GM19351 (cell line): ENCODE data around the gene ZNF526.
"Not testable (repeated sequence)": the region's sequence is repeated elsewhere in the genome, so short reads cannot be mapped to it uniquely, and the experiment has no call there.

Experiments
- ATAC-seq: cut with Tn5 transposase; IDR thresholded peaks from one replicate; pipeline ENCODE4 v1.9.1; 2021; ENCODE audit warnings: mild to moderate bottlenecking, moderate library complexity; ENCODE audit not compliant: unreplicated experiment

ZNF526 gene

GRCh38 chr19:42257842-42258241 lies 37.7 kb downstream of the ZNF526 start:
- ATAC-seq, result not testable (repeated sequence)

DNA sequence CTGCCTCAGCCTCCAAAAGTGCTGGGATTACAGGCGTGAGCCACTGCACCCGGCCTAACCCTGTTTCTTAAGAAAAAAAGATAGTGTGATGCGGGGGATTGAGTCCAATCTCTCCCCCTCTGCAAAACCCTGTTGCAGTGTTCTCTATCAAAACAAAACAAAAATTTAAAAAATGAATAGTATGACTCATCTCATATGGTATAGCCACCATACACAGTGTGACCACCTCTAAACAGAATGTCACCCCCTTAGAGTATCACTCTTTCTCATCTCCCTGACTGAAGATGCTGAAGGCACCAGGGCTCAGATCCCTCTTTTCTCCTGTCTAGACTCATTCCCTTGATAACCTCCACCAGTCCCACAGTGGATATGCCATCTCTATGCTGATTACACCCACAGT lies 41.7 kb downstream of the ZNF526 start:
- no peak for ATAC-seq

DNA sequence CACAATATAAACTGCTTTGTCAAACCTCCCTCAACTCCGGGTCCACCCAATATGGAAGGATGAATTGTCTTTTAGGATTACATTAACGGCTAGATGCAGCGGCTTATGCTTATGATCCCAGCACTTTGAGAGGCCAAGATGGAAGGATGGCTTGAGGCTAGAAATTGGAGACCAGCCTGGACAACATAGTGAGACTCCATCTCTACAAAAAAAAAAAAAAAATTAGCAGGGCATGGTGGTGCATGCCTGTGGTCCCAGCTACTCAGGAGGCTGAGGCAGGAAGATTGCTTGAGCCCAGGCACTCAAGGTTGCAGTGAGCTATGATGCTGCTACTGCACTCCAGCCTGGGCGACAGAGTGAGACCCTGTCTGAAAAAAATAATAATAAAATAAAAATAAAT lies 46.0 kb downstream of the ZNF526 start:
- ATAC-seq, result not testable (repeated sequence)

DNA sequence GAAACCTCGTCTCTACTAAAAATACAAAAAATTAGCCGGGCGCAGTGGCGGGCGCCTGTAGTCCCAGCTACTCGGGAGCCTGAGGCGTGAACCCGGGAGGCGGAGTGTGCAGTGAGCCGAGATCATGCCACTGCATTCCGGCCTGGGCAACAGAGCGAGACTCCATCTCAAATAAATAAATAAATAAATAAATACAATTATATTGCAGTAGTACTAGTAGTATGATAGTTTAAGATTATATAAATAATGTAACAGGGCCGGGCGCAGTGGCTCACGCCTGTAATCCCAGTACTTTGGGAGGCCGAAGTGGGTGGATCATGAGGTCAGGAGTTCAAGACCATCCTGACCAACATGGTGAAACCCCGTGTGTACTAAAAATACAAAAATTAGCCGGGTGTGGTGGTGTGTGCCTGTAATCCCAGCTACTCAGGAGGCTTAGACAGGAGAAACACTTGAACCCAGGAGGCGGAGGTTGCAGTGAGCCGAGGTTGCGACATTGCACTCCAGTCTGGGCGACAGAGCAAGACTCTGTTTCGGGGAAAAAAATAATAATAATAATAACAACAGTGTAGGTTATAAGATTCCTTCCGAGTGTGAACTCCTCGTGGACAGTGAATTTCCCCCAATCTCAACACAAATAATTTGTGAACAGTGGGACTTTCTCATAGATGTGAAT lies 47.0 kb downstream of the ZNF526 start:
- not testable (repeated sequence) for ATAC-seq

DNA sequence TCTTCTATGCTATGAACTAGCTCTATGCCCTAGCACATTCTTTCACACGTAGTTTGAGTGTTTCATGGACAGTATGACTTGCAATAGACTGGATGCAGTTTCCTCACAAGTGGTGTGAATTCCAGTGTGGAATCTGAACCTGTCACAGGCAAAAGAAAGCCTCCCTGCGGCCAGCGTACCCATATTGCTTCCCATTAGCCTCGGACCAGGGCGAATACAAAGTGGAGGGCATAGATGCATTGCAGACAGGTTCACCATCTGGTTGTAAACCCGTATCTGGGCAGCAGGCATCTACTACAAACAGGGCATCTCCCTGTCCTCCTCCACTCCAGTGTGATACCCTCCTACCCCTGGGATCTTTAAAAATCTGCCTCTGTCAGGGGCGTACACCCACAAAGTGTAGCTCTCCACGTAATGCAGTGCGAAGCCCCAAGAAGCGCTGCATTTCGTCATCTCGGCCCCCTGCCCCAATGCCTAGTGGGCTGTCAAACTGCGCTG lies 47.6 kb downstream of the ZNF526 start:
- ATAC-seq, result no peak

- ATAC-seq, result peak; percentile 49
Observed at GRCh38 chr19:42268142-42268703, 48.1 kb downstream of the ZNF526 start.

GRCh38 chr19:42268704-42269477 lies 48.8 kb downstream of the ZNF526 start, which contains the start of gene CIC:
TSS of gene CIC (plus strand) at chr19:42269252. CDS start at chr19:42271784, 2,532 bp downstream.
- peak; percentile 78 for ATAC-seq

DNA sequence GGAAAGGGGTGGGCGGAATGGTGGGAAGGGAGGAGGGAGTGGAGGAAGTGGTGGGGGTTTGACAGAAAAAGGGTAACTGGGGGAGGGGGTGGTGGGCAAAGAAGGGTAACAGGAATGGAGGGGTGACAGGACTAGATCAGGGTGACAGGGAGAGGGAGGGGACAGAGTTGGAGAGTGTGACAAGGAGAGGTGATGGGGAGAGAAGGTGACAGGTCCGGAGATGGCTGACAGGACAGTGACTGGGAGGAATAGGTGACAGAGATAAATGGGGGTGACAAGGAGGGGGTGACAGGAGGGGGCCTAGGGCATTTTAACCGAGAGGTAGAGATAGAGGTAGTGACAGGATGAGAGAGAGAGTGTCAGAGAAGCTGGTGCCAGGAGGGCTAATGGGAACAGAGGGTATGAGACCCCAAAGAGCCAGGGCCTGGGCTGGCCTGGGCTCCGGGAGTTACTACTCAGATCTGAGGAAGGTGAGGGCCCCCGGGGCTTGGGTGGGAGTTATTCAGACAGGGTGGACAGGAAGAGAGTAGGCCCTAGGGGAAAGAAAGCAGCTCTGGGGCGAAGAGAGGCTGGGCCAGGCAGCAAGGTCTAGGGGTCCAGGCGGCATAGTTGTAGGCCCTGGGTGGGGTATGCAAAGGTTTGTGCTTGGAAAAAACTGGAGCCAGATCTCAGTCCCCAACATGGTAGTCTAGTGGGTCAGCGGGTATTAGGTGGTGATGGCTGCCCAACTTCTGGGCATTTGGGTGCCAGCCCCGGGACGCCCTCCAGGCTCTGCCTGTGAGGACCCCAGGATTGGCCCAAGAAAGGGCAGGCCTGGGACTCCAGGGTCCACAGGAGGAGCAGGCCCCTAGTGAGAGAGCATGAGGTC lies 49.6 kb downstream of the ZNF526 start:
- no peak for ATAC-seq

DNA sequence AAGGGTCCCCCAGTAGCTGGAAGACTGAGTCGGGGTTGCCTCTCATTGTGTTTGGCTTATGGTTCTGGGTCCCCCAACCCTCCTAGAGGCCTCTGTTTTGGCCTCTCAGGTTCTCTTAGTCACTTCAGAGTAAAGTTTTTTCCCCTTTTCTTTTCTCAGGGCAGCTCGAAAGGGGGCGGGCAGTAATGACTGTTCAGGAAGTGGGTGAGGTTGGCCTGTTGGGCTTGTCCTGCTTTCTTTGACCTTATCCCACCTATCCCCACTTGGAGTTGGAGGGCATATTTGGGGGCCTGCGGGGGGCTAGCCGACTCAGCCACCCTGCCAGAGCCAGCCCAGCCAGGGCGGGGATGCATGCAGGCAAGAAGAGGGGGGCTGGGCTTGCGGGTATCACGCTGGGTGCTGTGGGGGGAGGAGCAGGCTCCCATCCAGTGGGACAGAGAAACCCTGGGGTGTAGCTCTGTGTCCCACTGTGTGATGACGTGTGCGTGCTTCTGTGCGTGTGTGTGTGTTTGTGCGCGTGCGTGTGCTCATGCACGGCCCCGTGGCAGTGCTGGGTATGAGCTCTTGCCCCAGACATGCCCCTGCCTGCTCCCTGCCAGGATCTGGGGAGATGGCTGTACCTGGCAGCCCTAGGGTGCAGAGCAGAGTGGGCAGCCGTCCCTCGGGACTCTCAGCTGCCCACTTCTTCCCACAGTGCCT lies 50.4 kb downstream of the ZNF526 start:
- ATAC-seq, result no peak

DNA sequence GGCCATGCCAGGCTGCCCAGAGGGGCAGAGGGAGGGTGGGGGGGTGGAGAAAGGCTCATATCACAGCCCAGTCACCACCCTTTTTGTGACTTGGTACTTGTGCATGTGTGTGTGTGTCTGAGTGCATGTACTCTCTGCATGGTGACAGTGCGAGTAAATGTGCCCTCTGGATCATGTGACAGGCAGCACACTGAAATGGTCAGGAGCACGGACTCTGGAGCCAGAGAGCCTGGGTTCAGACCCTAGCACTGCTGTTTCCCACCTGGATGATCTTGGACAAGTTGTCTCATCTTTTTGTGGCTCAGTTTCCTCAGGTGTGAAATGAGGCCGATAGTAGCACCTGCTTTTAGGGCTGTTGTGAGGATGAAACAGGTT lies 50.9 kb downstream of the ZNF526 start:
- no peak for ATAC-seq

DNA sequence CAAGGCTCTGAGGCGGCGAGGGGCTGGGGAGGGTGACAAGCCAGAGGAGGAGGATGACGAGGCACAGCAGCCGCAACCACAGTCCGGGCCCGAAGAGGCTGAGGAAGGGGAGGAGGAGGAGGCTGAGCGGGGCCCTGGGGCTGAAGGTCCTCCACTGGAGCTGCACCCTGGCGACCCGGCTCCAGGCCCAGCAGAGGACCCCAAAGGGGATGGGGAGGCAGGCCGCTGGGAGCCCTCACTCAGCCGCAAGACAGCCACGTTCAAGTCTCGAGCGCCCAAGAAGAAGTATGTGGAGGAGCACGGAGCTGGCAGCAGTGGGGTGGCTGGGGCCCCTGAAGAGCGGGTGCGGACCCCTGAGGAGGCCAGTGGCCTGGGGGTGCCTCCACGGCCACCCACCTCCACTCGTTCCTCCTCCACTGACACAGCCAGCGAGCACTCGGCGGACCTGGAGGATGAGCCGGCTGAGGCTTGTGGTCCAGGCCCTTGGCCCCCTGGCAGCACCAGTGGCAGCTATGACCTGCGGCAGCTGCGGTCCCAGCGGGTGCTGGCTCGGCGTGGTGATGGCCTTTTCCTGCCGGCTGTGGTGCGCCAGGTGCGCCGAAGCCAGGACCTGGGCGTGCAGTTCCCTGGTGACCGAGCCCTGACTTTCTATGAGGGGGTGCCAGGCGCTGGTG lies 51.9 kb downstream of the ZNF526 start:
- no peak for ATAC-seq

GRCh38 chr19:42272535-42272897 lies 52.4 kb downstream of the ZNF526 start:
- no peak for ATAC-seq

- no peak for ATAC-seq
Observed at GRCh38 chr19:42272989-42273406, 52.9 kb downstream of the ZNF526 start.

GRCh38 chr19:42273407-42274064 lies 53.4 kb downstream of the ZNF526 start:
- no peak for ATAC-seq

- ATAC-seq, result no peak
Observed at GRCh38 chr19:42274065-42274682, 54.1 kb downstream of the ZNF526 start.

- ATAC-seq, result no peak
Observed at GRCh38 chr19:42275103-42275502, 55.0 kb downstream of the ZNF526 start.

DNA sequence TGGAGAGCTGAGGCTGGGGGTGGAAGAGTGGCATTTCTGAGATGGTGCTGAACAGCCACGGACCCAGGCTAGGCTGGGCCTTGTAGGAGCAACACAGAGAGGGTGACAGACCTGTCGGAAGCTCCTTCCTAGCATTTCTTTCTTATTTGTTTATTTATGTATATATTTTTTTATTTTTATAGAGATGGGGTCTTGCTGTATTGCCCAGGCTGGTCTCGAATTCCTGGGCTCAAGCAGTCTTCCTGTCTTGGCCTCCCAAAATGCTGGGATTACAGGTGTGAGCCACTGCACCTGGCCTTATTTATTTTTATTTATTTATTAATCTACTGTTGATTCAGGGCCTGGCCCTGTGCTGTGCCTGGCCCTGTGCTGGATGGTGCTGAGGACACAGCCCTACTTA lies 55.4 kb downstream of the ZNF526 start:
- ATAC-seq, result no peak

DNA sequence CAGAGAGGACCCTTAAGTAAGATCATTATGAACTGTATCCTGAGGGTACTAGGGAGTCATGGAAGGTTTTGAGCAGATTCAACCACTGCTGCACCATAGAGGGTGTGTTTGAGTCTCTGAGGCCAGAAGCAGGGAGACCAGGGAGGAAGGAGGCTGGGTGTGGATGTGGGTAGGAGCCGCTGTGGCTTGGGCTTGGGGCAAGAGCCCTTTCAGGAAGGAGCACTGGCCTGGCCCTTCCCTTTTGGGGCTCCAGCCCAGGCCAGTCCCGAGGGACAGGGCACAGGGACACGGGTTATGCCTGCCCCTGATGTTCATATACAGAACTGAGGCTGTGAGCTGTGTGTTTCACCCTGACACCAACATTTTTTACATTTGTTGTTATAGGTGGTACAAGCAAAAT lies 56.2 kb downstream of the ZNF526 start:
- ATAC-seq, result no peak

DNA sequence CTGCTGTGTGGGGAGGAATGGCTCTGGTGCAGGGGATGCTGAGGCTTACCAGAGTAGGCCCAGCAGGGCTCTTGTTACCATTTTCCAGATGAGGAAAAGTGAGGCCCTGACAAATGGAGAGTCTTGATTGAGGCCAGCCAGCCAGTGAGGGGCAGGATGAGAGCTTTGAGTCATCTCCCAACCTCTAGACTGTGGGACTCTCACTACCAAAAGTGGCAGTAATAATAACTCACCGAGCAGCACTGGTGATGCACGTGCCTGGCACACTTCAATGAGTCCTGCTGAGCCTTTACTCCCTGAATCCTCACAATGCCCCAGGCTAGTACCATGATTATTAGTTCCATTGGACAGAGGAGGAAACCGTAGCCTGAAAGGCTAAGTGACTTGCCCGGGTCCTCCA lies 56.7 kb downstream of the ZNF526 start:
- no peak for ATAC-seq
